HG03575 (cell line): ENCODE measurements around the gene TRA2A.

Experiments used
- ATAC-seq: cut with Tn5 transposase; IDR thresholded peaks from one replicate; pipeline ENCODE4 v1.9.1; 2021; ENCODE audit not compliant: unreplicated experiment, insufficient number of reproducible peaks, low FRiP score; ENCODE audit errors: extremely low read depth

TRA2A gene

DNA sequence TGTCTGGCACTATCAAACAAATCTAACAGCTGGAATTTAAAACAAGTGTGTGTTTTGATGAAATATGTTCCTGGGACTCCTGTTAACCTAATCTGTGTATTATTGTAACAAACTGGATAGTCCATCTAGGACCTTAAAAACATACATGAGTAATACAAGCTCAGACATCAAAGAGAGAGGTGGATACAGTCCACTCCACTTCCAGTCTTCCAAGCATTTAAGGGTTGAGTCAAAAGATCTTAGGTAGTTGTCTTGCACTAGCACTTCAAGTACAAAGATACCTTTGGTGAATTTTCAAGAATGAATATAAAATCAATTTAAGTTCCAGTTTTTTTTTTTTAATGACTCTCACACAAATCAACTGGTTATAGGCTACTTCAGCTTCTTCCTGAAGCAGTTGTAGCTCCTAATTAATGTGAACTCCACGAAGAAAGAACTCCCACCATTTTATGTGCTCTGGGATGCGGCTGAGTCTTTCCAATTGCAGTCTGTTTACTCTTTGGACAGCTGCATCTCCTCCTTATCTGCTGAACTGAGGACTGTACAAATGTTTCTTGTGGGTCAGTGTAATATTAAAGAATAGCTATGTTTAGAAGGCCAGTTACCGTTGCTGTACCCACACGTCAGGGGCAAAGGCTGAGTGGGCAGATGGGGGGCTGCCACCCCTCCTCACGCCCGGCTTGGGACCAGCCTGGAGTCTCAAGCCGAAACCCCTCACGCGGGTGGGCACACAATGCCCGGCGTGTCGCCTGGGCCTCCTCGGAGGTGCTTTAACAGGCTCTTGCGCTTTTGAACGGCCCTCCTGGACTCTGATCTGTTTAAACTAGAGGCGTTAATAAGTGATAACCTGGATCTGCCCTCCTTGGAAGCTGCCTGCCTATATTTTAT is 58.6 kb downstream of the TRA2A start:
- no peak for ATAC-seq

DNA sequence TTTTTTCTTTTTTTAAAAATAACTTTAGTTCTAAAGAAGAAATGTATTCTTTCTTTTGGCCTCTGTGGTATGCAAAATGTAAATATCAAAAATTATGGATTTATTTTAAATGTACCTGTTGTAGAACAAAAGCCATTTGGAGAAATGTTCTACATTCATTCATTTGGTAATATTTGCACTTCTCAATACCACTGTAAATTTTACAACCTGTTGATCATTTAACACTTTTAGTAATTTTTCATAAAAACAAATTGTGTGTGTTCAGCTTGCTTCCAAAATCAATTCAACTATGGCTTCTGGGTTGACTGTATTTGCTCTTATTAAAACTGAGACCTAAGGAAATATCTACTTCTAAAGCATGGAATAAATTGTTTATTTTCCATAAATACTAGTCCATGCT is 59.2 kb downstream of the TRA2A start:
- ATAC-seq = no peak

GRCh38 chr7:23472046-23472445 is 59.7 kb downstream of the TRA2A start:
- no peak for ATAC-seq

DNA sequence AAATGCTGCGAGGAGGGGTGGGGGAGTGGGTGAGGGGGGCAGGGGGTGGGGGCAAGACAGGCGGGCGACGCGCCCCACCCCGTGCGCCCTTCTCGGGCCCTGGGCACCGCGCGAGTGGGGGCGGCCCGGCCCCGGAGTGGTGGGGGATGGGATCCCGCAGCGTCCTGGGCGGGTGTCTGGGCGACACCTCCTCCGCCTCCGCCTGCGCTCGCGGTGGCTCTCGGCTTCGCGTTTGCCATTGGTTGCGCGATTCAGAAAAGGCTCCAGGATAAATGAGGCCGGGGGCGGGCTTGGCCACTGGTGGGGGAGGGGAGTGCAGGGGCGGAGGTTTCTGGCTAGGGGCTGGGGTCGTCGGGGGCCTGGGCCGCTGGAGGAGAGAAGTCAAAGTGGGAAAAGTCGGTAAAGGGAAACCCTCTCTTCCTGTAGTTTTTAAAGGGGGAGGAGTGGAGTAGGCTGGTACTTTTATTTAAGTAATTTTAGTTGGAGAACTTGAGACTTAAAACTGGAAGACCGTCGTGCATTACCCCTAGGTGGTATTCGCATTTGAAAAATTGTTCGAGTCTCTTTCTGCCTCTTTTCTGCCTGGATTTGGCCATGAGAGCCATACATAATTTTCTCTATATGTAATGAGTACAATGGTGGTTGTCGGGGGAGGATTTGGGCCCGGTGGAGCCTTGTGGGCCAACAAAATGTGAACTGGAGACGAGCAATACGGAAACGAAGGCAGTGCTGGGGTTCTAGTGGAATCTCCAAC is 60.5 kb downstream of the TRA2A start:
- no peak for ATAC-seq

GRCh38 chr7:23470330-23471105 is 61.3 kb downstream of the TRA2A start, which contains the start of gene IGF2BP3:
IGF2BP3 (minus strand) TSS chr7:23470491; CDS start chr7:23470110, 381 bp downstream.
- ATAC-seq = no peak

DNA sequence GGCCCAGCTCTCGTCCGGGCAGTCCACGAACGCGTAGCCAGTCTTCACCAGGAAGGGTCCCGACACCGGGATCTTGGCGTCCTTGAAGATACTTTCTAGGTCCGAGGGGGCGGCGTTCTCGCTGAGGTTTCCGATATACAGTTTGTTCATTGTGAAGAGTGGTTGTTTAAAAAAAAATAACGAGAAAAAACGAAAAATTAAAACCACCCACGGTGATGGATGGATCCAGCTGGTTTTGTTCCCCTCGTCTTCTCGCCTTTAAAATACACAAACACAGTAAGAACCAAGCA is 61.9 kb downstream of the TRA2A start:
- no peak for ATAC-seq

DNA sequence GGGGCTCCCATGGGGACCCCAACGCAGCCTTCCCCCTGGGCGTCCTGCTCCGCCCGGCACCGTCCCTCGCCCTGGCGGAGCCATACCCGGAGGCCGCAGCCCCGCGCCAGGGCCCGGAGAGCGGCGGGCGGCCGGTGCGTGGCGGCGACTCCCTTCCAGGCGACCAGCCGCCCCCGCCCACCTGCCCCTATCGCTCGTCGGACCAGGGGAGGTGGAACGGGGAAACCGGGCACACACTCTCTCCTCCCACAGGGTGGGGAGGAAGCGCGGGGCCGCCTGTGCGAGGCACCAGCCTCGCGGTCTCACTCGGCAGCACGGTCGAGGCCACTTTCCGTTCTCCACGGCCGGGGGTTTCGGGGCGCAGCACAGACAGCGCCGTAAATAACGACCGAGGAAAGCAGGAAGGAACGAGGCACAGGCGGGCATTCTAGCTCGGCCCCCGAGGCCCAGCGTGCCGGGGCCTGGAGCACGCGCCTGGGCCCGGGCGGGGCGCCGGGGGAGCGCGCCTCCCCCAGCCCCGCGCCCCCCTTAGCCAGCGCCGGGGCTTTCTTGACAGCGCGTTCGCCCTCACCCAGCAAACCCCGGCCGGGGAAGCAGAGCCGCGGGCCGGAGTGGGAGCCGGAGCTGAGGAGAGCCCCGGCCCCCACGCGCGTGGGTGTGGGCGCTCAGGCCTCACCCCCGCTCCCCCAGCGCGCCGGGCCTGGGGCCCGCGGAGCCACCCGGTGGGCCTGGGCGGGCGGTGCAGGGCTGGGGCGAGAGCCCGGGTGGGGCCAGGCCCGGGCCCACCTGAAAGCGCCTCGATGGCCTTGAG is 62.4 kb downstream of the TRA2A start:
- no peak for ATAC-seq

- no peak for ATAC-seq
Measured at GRCh38 chr7:23468526-23469149, 63.1 kb downstream of the TRA2A start.

DNA sequence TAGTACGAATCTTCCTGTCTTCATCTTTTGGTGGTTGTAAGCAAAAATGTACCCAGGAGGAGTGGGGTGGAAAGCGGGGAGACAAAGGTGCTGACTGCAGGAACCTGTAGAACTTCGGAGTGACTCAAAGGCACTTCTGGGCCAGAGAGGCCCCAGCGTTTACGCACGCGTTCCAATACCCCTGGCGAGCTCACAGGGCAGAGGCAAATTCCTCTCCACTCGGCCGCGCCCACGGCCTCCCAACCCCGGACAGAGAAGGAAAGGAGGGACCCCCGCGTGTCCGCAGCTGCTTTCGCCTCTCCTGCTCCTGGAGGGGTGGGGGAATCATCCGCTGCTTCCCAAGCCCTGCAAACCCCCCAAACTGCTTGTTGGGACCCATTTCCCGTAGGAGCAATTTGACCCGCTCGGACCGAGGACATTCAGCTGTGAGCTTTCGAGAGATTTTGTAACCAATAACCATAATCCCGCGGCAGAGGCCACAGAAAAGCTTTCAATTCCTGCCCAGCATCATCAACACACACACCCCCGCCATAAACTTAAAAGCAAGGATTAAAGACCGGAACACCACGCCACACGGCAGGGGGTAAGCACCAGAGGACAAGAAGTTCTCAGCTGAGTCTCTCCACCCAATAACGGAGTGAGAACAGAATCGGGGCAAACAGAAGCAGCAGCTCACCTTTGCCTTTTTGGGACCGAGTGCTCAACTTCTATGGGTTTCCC is 63.8 kb downstream of the TRA2A start:
- no peak for ATAC-seq

DNA sequence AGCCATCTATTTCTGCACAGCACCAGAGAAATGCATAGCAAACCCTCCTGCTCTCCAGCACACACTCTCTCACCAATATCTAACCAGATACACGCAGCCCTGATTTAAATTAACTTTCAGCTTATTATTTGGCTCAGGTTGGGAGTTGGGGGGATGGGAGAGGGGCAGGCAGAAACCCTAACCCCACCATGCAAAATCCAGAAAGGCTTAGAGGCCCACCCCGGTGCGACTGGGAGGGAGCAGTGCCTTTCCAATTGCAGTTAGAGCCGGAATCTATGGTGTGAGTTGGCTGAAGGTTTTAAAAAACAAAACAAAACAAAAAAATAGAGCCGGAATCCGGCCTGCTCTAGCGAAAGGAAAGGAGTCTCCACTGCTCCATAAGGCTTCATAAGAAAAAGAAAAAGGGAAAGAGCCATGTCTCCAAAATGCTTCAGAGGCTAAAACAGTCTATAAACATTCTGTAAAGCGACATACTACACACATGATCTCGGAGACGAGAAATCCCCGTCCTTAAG is 64.4 kb downstream of the TRA2A start:
- no peak for ATAC-seq

GRCh38 chr7:23462846-23463245 is 68.9 kb downstream of the TRA2A start:
- no peak for ATAC-seq

DNA sequence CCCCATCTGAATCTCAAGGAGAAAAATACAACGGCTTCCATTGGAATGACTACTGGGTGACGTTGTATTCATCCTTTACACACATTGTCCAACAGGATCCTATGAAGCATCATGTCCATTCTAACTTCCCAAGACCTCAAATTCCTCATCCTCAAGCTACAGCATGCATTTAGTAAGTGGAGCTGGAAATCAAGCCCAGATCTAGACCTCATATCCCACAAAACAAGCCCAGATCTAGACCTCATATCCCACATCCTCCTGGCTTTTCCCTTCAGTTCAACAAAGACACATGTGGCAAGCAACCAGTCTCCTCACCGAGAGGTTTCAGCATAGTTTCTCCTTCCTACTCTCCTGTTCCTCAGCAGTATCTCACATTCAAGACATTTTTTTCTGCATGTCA is 73.7 kb downstream of the TRA2A start:
- ATAC-seq = no peak

- ATAC-seq = no peak
Measured at GRCh38 chr7:23456093-23456492, 75.7 kb downstream of the TRA2A start.

DNA sequence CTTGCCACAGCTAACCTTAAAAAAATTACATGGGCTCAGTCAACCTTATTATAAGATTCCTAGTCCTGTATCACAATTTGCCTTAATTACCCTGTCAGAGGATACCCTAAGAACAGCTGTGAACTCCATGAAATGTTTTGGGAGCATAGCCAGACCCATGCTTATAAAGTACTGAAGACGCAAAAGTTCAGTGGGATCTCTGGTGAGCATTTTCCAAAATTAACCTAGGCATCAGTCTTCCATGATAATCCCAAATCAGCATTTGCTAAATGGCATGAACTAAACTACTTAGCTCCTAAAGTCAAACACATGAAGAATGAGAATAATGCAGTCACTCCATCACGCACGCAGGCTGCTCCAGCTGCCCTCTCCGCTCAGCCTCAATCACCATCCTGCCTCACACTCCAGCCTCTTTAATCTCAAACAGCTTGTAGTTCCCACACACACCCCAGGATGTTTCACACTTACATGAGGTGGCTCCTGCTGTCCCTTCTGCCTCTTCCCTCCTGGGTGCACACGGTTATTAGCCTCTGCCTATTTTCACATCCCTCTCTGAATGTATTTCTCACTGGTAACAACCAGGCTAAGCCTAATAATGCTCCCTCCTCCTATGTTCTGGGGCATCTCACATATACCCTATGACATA is 76.8 kb downstream of the TRA2A start:
- no peak for ATAC-seq
